ENCODE measurements around the gene LHPP.

The LHPP gene

DNA sequence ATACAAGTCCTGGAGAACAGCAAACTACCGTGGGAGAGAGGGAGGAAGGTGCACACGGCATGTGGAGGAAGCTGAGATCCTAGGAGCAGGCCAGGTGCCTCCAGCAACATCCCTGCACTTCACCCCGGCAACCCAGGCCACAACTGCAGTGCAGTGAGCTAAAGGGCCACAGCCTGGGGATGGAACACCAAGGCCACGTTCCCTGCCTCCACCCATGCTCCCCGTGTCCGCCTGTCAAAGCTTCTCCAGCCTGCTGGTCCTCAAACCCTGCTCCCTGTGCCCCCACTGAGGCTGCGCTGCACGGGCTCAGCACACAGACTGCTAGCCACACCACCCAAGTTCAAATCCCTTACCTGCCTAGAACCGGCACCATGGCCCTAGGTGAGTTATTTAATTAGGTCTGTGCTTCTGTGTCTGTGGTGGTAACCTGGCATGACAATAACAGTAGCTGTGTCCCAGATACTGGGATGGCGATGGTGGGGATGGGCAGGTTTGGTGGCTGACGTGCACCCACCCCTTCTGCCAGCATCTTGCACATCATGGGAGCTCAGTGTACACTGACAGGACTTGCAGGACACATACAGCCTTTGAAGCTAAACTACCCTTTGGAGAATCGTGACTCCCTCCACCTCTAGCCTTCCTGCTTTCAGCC is 197.1 kb downstream of the LHPP start:
- peaks cover 52% of the 10 kb centered on the region for H3K4me1 Mint-ChIP-seq
- H3K4me3 Mint-ChIP-seq: no peak overlapping the region
- no peaks in the 10 kb centered on the region for H3K27me3 Mint-ChIP-seq
- CTCF ChIA-PET: interaction anchor here (0.6 to 0.9 kb wide), 2 partner anchors 11 to 28 kb away, joined by 3 to 5 read pairs; no protein-coding TSS in a partner anchor
- H3K9me3 Mint-ChIP-seq: no peaks in the 10 kb centered on the region
- peaks cover 28% of the 10 kb centered on the region for H3K36me3 Mint-ChIP-seq
- H3K27ac Mint-ChIP-seq: no peak overlapping the region
- DNase-seq: no peak

DNA sequence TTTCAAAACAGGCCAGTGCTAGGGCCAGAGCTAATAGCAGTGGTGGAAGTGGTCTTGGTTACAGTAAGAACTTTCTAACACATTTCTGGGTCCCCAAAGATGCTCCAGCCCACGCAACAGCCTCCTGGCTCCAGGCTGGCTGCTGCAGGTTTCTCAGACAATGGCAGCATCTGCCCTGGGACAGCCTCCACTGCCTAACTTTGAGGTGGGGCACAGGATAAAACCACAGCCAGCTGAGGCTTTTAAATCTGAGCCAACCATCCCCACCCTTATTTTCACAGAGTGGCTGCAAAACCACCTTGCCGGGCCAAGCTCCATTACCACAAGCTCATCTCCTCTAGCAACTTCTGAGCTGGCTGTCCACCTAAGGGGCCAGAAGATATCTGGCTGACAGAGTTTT is 197.8 kb downstream of the LHPP start:
- H3K27ac Mint-ChIP-seq: peak overlapping the region; percentile 33
- H3K4me1 Mint-ChIP-seq: peaks cover 52% of the 10 kb centered on the region
- CTCF ChIA-PET: interaction anchor here (0.6 to 0.9 kb wide), 2 partner anchors 12 to 27 kb away, joined by 3 to 5 read pairs; no protein-coding TSS in a partner anchor
- no peak overlapping the region for H3K4me3 Mint-ChIP-seq
- H3K36me3 Mint-ChIP-seq: peaks cover 28% of the 10 kb centered on the region
- H3K27me3 Mint-ChIP-seq: no peaks in the 10 kb centered on the region
- no peaks in the 10 kb centered on the region for H3K9me3 Mint-ChIP-seq
- DNase-seq: no peak

DNA sequence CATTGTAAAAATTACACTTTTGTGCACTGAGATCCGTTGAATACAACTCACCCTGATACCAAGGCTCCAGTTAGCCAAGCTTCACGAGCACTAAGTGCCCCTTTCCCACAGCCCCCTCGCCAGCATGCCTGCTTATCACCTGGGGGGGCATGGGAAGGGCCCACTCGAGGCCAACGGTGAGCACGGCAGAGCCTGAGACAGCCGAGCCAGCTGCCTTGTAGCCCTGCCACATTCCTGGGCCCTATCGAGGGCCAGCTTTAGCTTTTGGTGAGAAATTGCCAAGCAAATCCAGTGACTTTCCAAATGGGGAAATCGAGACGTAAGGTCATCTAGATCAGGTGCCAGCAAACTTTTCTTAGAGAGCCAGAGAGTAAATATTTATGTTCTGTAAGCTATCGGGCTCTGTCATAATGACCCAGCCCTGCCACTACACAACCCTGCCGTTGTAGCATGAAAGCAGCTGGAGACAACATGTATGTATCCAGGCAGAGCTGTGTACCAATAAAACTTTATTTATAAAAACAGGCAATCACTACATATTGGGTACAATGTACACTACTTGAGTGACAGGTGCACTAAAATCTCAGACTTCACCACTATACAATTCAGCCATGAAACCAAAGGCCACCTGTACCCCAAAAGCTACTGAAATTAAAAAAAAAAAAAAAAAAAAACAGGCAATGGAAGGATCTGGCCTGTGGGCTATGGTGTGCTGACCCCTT is 198.9 kb downstream of the LHPP start:
- Mint-ChIP-seq H3K4me1 (peaks cover 41% of the 10 kb centered on the region), H3K36me3 (peaks cover 28% of the 10 kb centered on the region), H3K9me3 (no peaks in the 10 kb centered on the region)

DNA sequence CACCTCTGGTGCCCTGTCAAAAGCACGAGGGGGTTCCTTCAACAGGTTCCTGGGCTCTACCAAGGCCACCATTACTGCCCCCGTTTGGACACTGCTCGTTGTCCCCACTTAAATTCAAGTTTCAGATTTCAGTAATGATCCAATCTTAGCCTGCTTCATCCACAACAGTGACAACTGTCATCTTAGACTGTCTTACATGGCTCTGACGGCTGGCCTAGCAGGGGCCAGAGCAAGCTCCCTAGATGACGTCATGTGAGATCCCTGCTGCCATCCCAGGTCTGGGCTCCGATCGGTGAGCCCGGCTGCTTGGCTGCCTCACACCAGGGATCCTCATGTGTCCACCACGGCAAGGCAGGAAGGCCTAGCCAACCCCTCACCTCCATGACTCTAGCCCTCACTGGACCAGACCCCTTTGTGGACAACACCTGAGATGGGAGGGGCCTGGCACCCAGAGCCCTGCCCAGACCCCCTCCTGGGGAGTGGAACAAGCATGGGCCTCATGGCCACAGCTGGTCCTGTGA is 200.1 kb downstream of the LHPP start:
- H3K9me3 Mint-ChIP-seq: no peaks in the 10 kb centered on the region
- H3K4me1 Mint-ChIP-seq: peaks cover 34% of the 10 kb centered on the region
- no peak for DNase-seq
- CTCF ChIA-PET: no interaction called here
- no peak overlapping the region for H3K4me3 Mint-ChIP-seq
- no peaks in the 10 kb centered on the region for H3K27me3 Mint-ChIP-seq
- H3K27ac Mint-ChIP-seq: peak overlapping the region; percentile 16
- peaks cover 20% of the 10 kb centered on the region for H3K36me3 Mint-ChIP-seq

More for the DNA sequence above, 198.9 kb downstream of the LHPP start:
- DNase-seq: no peak
- H3K4me3 Mint-ChIP-seq: no peak overlapping the region
- CTCF ChIA-PET: interaction anchor here (0.8 to 1.0 kb wide), 2 partner anchors 12 to 81 kb away, joined by 3 read pairs; no protein-coding TSS in a partner anchor
- no peak overlapping the region for H3K27ac Mint-ChIP-seq
- no peaks in the 10 kb centered on the region for H3K27me3 Mint-ChIP-seq

DNA sequence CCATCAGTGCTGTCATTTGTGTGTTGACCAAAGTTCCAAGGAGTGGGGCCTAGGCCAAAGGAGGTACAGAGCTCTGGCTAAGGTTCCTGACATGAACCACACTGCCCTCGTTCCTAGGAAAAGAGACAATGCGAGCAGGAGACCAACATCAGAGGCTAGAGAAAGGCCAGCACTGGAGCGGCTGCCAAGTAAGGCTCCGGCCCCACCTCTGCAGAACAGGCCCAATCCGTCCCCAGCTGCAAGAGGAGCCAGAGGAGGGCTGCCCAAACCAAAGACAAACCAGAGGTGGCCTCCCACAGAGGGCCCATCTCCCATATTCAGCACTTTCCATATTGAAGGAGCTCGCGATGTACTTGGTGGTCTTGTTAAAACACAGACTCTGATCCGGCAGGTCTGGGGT is 201.6 kb downstream of the LHPP start:
- peaks cover 20% of the 10 kb centered on the region for H3K36me3 Mint-ChIP-seq
- CTCF ChIA-PET: interaction anchor here (1.4 kb wide), 1 partner anchor 78 kb away, joined by 4 read pairs; no protein-coding TSS in a partner anchor
- peaks cover 26% of the 10 kb centered on the region for H3K4me1 Mint-ChIP-seq
- H3K27me3 Mint-ChIP-seq: no peaks in the 10 kb centered on the region
- no peak overlapping the region for H3K4me3 Mint-ChIP-seq
- DNase-seq: no peak
- H3K27ac Mint-ChIP-seq: no peak overlapping the region
- H3K9me3 Mint-ChIP-seq: no peaks in the 10 kb centered on the region
